HepG2 (cell line): ENCODE measurements around the gene ZNF544. TPM values are rescaled to one million over a fixed set of nuclear protein-coding genes. Genes with fewer than 3 reads are reported as not detected.
A peak's percentile ranks its signal among the peaks of the same experiment; 100 is the strongest.

Experiments
- FOSL2 ChIP-seq: sonication (generic); formaldehyde crosslinking; IDR thresholded peaks from 2 replicates; pipeline ENCODE4 v1.4.0; 2020; ENCODE audit warnings: missing genetic modification reagents
- MAX ChIP-seq: IDR thresholded peaks from 2 replicates; pipeline ENCODE4 v1.6.1; 2012; ENCODE audit warnings: inconsistent platforms
- MLX ChIP-seq: IDR thresholded peaks from 2 replicates; pipeline ENCODE4 v1.6.1; 2016
- PRDM15 ChIP-seq: sonication (generic); formaldehyde crosslinking; IDR thresholded peaks from 2 replicates; pipeline ENCODE4 v1.4.0; 2020; ENCODE audit warnings: missing genetic modification reagents
- RARA ChIP-seq: IDR thresholded peaks from 2 replicates; pipeline ENCODE4 v1.6.1; 2016; ENCODE audit warnings: missing genetic modification reagents, missing compliant biosample characterization
- ZFP1 ChIP-seq: IDR thresholded peaks from 2 replicates; pipeline ENCODE4 v1.6.1; 2016
- ZKSCAN5 ChIP-seq: sonication (generic); formaldehyde crosslinking; IDR thresholded peaks from 2 replicates; pipeline ENCODE4 v1.5.1; 2020; ENCODE audit warnings: mild to moderate bottlenecking, missing genetic modification reagents
- ZNF703 ChIP-seq: sonication (generic); formaldehyde crosslinking; IDR thresholded peaks from 2 replicates; pipeline ENCODE4 v1.5.1; 2020; ENCODE audit warnings: missing genetic modification reagents, mild to moderate bottlenecking, moderate library complexity, borderline replicate concordance
- ZXDC ChIP-seq: sonication (generic); formaldehyde crosslinking; IDR thresholded peaks from 2 replicates; pipeline ENCODE4 v1.5.0; 2020; ENCODE audit warnings: mild to moderate bottlenecking, missing genetic modification reagents
- polyA plus RNA-seq, 8 experiments: library from polyadenylated mRNA; depleted of rRNA in 3 of 8; stranded (reverse) in 7 of 8; unstranded in 1 of 8; fragments of >200 nt; fragmentation: Illumina TruSeq in 4 of 8; extraction: Trizol in 4 of 8; gene quantifications; 2 replicates each; pipeline versions ENCODE4 v1.2.1 to v1.2.3, GENCODE V29; 2011 to 2016; ENCODE audit warnings: low read depth in 4 of 8, missing spikeins in 1 of 8, mixed read lengths in 1 of 8; ENCODE audit not compliant: insufficient read depth in 1 of 8
- total RNA-seq, 5 experiments: library from RNA; depleted of rRNA; stranded (reverse); fragments of >200 nt; fragmentation: Illumina TruSeq; extraction: Trizol; gene quantifications; 2 replicates each; pipeline ENCODE4 v1.2.3, GENCODE V29; 2016; ENCODE audit warnings: low read depth in 1 of 5

Gene ZNF544
- total and polyA plus RNA-seq, 2 of the 13 experiments (the other 11 are each of a cell fraction or from before 2014, with no cell fraction given): 13.1 to 17.0 TPM

- 0 out of 2 replicates have a peak, but pooled peaks have one; percentile 28 for TF ChIP-seq ZXDC (CRISPR knock-in tag)
- no peak for TF ChIP-seq ZNF703
- no peak for TF ChIP-seq ZFP1 (CRISPR knock-in tag)
- TF ChIP-seq MAX: peak; percentile 81
- TF ChIP-seq FOSL2 (CRISPR knock-in tag): peak; percentile 43; the same call in 1 of the 2 replicates
- no peak for TF ChIP-seq RARA (CRISPR knock-in tag)
- no peak for TF ChIP-seq MLX
- TF ChIP-seq PRDM15: no peak
- TF ChIP-seq ZKSCAN5: no peak
These were observed at the start of gene ZNF544 (continued) for GRCh38 chr19:58228585-58229254.
